ENCODE measurements around the gene FOXE3.
A peak's percentile ranks its signal among the peaks of the same experiment; 100 is the strongest.

FOXE3 gene

GRCh38 chr1:47406966-47407365 lies 9.1 kb upstream of the FOXE3 start:
- DNase-seq = peak; percentile 51

GRCh38 chr1:47407481-47407880 lies 8.6 kb upstream of the FOXE3 start:
- DNase-seq = peak; percentile 65

GRCh38 chr1:47409311-47410067 lies 6.6 kb upstream of the FOXE3 start:
- peak; percentile 97 for DNase-seq

- no peak for DNase-seq
These were observed 6.0 kb upstream of the FOXE3 start for GRCh38 chr1:47410068-47410455.

- DNase-seq = peak; percentile 77
These were observed 4.6 kb upstream of the FOXE3 start for GRCh38 chr1:47411436-47411835.

- no peak for DNase-seq
These were observed 3.6 kb upstream of the FOXE3 start for GRCh38 chr1:47412437-47412836.

GRCh38 chr1:47416319-47417169 lies 459 bp downstream of the FOXE3 start:
- no peak for DNase-seq

GRCh38 chr1:47417170-47418044 lies 1.3 kb downstream of the FOXE3 start:
- DNase-seq = no peak

GRCh38 chr1:47418122-47418521 lies 2.0 kb downstream of the FOXE3 start:
- no peak for DNase-seq

- DNase-seq = no peak
These were observed 2.7 kb downstream of the FOXE3 start for GRCh38 chr1:47418681-47419325.

- DNase-seq = no peak
These were observed 4.5 kb downstream of the FOXE3 start for GRCh38 chr1:47420547-47420946.

- DNase-seq = no peak
These were observed 7.8 kb downstream of the FOXE3 start for GRCh38 chr1:47423872-47424271.

GRCh38 chr1:47424336-47424982 lies 8.4 kb downstream of the FOXE3 start:
- peak; percentile 77 for DNase-seq

GRCh38 chr1:47431534-47431933 lies 15.4 kb downstream of the FOXE3 start:
- peak; percentile 76 for DNase-seq

- DNase-seq = peak; percentile 78
These were observed 16.3 kb downstream of the FOXE3 start for GRCh38 chr1:47432071-47433036.

- DNase-seq = no peak
These were observed 16.9 kb downstream of the FOXE3 start for GRCh38 chr1:47433037-47433421.

GRCh38 chr1:47433477-47434050 lies 17.5 kb downstream of the FOXE3 start:
- no peak for DNase-seq

- peak; percentile 47 for DNase-seq
These were observed 18.2 kb downstream of the FOXE3 start for GRCh38 chr1:47434051-47434842.

GRCh38 chr1:47435506-47436303 lies 19.6 kb downstream of the FOXE3 start:
- DNase-seq = no peak

Measured in EL (cell line).